AG10803 (cell line): ENCODE results near the gene SPATS2L.

ENCODE experiments used
- DNase-seq: peaks from one replicate; pipeline ENCODE4 v3.0.0; 2010; ENCODE audit warnings: low read depth
- H3K4me3 ChIP-seq: 2 replicates; pipeline ENCODE4 v1.5.1; 2011; ENCODE audit warnings: mild to moderate bottlenecking, low read length, control low read depth
- TF ChIP-seq, protein P1 (sequence below): conservative IDR thresholded peaks from 2 replicates; pipeline ENCODE4 v1.5.1; 2011; ENCODE audit warnings: mild to moderate bottlenecking, low read length, control low read depth, inconsistent platforms

The SPATS2L gene

GRCh38 chr2:200486529-200486928, 180.0 kb downstream of the SPATS2L start:
- no peak for DNase-seq
- TF ChIP-seq, protein P1, sequence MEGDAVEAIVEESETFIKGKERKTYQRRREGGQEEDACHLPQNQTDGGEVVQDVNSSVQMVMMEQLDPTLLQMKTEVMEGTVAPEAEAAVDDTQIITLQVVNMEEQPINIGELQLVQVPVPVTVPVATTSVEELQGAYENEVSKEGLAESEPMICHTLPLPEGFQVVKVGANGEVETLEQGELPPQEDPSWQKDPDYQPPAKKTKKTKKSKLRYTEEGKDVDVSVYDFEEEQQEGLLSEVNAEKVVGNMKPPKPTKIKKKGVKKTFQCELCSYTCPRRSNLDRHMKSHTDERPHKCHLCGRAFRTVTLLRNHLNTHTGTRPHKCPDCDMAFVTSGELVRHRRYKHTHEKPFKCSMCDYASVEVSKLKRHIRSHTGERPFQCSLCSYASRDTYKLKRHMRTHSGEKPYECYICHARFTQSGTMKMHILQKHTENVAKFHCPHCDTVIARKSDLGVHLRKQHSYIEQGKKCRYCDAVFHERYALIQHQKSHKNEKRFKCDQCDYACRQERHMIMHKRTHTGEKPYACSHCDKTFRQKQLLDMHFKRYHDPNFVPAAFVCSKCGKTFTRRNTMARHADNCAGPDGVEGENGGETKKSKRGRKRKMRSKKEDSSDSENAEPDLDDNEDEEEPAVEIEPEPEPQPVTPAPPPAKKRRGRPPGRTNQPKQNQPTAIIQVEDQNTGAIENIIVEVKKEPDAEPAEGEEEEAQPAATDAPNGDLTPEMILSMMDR = no peak
- H3K4me3 ChIP-seq = no peak overlapping the region

GRCh38 chr2:200488169-200488568, 181.7 kb downstream of the SPATS2L start:
- TF ChIP-seq, protein P1 = no peak
- no peak for DNase-seq
- no peak overlapping the region for H3K4me3 ChIP-seq

GRCh38 chr2:200490001-200490400, 183.5 kb downstream of the SPATS2L start:
- H3K4me3 ChIP-seq = no peak overlapping the region
- TF ChIP-seq, protein P1 = no peak
- DNase-seq = no peak

DNA sequence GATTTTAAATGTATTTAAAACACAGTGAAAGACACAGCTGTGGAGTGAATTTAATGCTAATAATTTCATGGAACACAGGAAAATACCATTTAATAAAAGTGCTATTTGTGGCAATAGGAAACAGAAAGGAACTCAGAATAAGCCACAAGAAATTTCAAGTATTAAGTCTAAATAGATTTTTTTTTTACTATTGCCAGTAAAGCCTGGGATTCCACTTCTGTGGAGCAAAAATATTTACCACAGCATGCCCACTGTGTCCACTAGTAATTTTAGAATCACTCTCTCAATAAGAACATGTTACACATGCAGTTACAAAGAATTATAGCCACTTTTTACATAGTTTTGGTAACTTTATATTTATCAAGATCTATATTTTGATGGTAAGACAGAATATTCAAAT, 186.2 kb downstream of the SPATS2L start:
- TF ChIP-seq, protein P1 = no peak
- no peak overlapping the region for H3K4me3 ChIP-seq
- peak; percentile 54 for DNase-seq

DNA sequence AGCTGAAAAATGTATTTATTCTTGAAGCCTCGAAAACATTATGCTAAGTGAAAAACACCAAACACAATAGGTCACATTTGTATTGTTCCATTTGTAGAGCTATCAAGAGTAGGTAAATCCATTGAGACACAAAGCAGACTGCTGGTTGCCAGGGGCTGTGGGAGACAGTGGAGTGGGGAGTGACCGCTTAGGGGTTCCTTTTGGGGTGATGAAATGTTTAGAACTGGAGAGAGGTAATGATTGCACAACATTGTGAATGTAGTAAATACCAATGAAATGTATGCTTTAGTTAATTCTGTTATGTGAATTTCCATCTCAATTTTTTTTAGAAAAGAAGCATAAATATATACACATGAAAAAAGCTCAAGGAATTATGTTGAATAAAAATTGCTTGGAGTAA, 187.6 kb downstream of the SPATS2L start:
- TF ChIP-seq, protein P1 = no peak
- no peak overlapping the region for H3K4me3 ChIP-seq
- no peak for DNase-seq

DNA sequence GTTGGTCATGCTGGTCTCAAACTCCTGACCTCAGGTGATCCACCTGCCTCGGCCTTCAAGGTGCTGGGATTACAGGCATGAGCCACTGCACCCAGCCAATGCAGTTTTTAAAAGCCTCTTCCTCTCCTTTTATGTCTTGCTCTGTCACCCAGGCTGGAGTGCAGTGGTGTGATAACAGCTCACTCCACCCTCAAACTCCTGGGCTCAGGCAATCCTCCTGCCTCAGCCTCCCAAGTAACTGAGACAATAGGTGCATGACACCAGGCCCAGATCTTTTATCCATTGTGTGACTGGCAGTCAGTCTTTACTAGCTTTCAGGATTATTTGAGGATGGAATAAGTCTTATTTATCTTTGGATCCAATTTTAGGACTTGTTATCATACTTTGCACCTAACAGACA, 190.2 kb downstream of the SPATS2L start:
- no peak overlapping the region for H3K4me3 ChIP-seq
- no peak for DNase-seq
- TF ChIP-seq, protein P1 = no peak

DNA sequence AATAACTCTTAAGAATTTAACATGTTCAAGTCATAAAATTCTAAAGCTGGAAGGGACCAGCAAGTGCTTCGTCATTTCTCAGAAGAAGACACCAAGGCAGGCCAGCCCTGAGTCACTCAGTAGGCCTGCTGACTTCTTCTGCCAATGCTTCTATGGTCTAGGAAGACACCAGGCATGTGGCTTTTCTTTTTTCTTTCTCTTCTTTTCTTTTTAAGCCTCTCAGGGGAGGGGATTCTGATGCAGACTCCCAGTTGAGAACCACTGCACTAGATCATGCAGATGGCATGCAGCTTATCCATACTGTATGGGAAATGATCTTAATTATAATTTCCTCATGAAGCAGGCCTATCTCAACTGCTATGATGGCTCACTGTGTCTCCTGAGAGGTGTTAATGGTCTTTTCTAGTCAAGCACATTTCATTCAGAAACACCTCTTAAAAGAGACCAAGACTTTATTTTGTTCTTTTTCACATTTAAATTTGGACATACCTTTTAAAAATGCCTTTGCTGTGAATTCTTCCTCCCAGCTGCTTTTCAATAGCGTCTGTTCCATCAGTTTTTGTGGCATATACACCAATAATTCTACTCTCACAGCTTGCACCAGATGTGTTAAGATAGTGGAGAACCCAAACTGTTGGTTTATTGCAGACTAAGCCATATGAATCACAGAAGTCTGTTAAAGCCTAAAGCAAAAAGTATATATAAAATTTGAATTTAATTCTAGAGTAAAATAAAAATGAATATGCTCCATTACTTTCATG, 192.1 kb downstream of the SPATS2L start:
- peak; percentile 25 for DNase-seq
- TF ChIP-seq, protein P1 = no peak

More for the DNA sequence above, 192.1 kb downstream of the SPATS2L start:
- no peak overlapping the region for H3K4me3 ChIP-seq
